Measurements from ENCODE around the gene PIP4K2A.

GRCh38 chr10:22641743-22642142 lies 72.6 kb downstream of the PIP4K2A start:
- no peak for TF ChIP-seq CTCF (IDR thresholded peaks at IDR 0.05)
- no peak for TF ChIP-seq POLR2A (IDR thresholded peaks at IDR 0.05)
